Ishikawa (cell line): ENCODE results near the gene GLA.

Experiments
- CEBPB ChIP-seq: IDR thresholded peaks from 2 replicates; pipeline ENCODE4 v1.6.1; 2012
- CREB1 ChIP-seq: IDR thresholded peaks from 2 replicates; pipeline ENCODE4 v1.6.1; 2012; ENCODE audit warnings: low read depth
- EGR1 ChIP-seq: IDR thresholded peaks from 2 replicates; pipeline ENCODE4 v1.6.1; 2012
- EP300 ChIP-seq: IDR thresholded peaks from 2 replicates; pipeline ENCODE4 v1.6.1; 2012; ENCODE audit warnings: borderline replicate concordance
- FOXM1 ChIP-seq: IDR thresholded peaks from 2 replicates; pipeline ENCODE4 v1.6.1; 2012; ENCODE audit warnings: low read depth, borderline replicate concordance
- NFIC ChIP-seq: IDR thresholded peaks from 2 replicates; pipeline ENCODE4 v1.6.1; 2012
- RAD21 ChIP-seq: IDR thresholded peaks from 2 replicates; pipeline ENCODE4 v1.6.1; 2012; ENCODE audit warnings: low read depth
- TAF1 ChIP-seq: IDR thresholded peaks from 2 replicates; pipeline ENCODE4 v1.6.1; 2012; ENCODE audit warnings: low read depth, mild to moderate bottlenecking
- TCF12 ChIP-seq: IDR thresholded peaks from 2 replicates; pipeline ENCODE4 v1.6.1; 2012; ENCODE audit warnings: low read depth
- TEAD4 ChIP-seq: IDR thresholded peaks from 2 replicates; pipeline ENCODE4 v1.6.1; 2012
- YY1 ChIP-seq: IDR thresholded peaks from 2 replicates; pipeline ENCODE4 v1.6.1; 2012; ENCODE audit warnings: low read depth
- ZBTB7A ChIP-seq: IDR thresholded peaks from 2 replicates; pipeline ENCODE4 v1.6.1; 2012; ENCODE audit warnings: low read depth
- TF ChIP-seq, protein P1 (sequence below): IDR thresholded peaks from 2 replicates; pipeline ENCODE4 v1.6.1; 2012; ENCODE audit warnings: low read depth, mild to moderate bottlenecking
- TF ChIP-seq, protein P2 (sequence below): IDR thresholded peaks from 2 replicates; pipeline ENCODE4 v1.6.1; 2012

DNA sequence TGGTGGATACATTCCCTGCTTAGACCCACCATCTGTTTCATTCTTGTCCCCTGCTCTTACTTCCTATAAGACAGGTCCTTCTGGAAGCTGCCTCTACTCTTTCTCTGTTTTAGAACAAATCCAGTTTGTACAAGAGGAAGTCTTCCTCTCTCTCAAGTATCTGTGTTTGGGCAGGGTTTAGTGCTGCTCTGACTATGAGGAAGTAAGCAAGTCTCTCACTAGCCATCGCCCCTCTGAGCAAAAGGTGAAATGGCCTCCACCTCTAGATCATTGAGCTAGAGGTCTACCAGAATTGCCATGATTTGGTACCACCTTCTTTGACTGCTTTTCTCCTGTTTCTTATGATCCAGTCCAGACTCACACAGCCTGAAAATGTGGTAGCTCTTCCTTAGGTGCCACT lies 30.2 kb downstream of the GLA start:
- TF ChIP-seq EGR1 (no peak), CREB1 (no peak), TAF1 (no peak), ZBTB7A (no peak), CEBPB (no peak), FOXM1 (no peak), EP300 (no peak), RAD21 (no peak), YY1 (no peak), TCF12 (no peak), NFIC (no peak), TEAD4 (no peak)
- TF ChIP-seq, protein P1, sequence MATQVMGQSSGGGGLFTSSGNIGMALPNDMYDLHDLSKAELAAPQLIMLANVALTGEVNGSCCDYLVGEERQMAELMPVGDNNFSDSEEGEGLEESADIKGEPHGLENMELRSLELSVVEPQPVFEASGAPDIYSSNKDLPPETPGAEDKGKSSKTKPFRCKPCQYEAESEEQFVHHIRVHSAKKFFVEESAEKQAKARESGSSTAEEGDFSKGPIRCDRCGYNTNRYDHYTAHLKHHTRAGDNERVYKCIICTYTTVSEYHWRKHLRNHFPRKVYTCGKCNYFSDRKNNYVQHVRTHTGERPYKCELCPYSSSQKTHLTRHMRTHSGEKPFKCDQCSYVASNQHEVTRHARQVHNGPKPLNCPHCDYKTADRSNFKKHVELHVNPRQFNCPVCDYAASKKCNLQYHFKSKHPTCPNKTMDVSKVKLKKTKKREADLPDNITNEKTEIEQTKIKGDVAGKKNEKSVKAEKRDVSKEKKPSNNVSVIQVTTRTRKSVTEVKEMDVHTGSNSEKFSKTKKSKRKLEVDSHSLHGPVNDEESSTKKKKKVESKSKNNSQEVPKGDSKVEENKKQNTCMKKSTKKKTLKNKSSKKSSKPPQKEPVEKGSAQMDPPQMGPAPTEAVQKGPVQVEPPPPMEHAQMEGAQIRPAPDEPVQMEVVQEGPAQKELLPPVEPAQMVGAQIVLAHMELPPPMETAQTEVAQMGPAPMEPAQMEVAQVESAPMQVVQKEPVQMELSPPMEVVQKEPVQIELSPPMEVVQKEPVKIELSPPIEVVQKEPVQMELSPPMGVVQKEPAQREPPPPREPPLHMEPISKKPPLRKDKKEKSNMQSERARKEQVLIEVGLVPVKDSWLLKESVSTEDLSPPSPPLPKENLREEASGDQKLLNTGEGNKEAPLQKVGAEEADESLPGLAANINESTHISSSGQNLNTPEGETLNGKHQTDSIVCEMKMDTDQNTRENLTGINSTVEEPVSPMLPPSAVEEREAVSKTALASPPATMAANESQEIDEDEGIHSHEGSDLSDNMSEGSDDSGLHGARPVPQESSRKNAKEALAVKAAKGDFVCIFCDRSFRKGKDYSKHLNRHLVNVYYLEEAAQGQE: no peak
- TF ChIP-seq, protein P2, sequence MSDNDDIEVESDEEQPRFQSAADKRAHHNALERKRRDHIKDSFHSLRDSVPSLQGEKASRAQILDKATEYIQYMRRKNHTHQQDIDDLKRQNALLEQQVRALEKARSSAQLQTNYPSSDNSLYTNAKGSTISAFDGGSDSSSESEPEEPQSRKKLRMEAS: no peak
